GM10266 (cell line): Measurements from ENCODE around the gene RABGAP1L.

Experiments
- DNase-seq: peaks from one replicate; pipeline ENCODE4 v3.0.0; 2012; ENCODE audit errors: extremely low spot score
- CTCF ChIP-seq: IDR thresholded peaks from 2 replicates; pipeline ENCODE4 v1.5.1; 2012; ENCODE audit warnings: mild to moderate bottlenecking, low read depth; ENCODE audit not compliant: control insufficient read depth, insufficient read depth; ENCODE audit errors: missing control alignments

RABGAP1L gene

DNA sequence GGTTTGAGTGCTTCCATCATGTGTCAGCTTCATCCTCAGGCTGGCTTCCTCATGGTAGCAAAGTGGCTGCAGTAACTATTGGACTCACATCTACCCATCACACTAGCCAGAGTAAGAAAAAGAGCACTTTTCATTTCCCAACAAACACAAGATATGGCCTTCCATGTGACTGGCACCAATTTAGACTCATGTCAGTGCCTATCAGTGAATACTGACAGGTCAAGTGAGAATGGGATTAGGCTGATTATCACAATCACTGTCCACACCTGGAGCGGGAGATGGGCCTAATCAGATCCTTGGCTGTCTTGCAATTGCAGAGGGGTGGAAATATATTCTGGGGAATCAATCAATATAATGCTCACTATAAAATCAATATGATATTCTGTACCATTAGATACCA is 2.9 kb upstream of the RABGAP1L start:
- no peak for TF ChIP-seq CTCF
- DNase-seq = no peak

GRCh38 chr1:174157157-174157806 is 2.0 kb upstream of the RABGAP1L start:
- peak; percentile 69 for DNase-seq
- no peak for TF ChIP-seq CTCF

GRCh38 chr1:174158767-174159251 is 511 bp upstream of the RABGAP1L start:
- peak; percentile 40 for DNase-seq
- TF ChIP-seq CTCF = no peak

- no peak for TF ChIP-seq CTCF
- DNase-seq = peak; percentile 32
Measured at GRCh38 chr1:174160109-174160473, 771 bp downstream of the RABGAP1L start.

- no peak for DNase-seq
Measured at GRCh38 chr1:174160603-174161002, 1.3 kb downstream of the RABGAP1L start.

DNA sequence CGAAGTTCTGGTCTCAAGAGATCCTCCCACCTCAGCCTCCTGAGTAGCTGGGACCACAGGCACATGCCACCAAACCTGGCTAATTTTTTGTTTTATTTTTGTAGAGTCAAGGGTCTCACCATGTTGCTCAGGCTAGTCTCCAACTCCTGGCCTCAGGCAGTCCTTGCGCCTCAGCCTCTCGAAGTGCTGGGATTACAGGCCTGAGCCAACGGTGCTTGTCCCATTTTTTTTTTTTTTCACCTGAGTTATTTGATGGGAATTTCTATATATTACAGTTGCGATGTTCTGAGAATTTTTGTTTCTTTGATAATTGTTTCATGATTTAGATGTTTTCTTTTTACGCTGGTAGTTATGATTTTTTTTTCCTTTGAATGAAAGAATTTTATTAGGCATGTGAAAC is 2.5 kb downstream of the RABGAP1L start:
- no peak for TF ChIP-seq CTCF
- DNase-seq = no peak

More at GRCh38 chr1:174160603-174161002, 1.3 kb downstream of the RABGAP1L start:
- TF ChIP-seq CTCF = no peak

- DNase-seq = no peak
- no peak for TF ChIP-seq CTCF
Measured at GRCh38 chr1:174164826-174165225, 5.5 kb downstream of the RABGAP1L start.
